ENCODE results near the gene ZSWIM5.

- no peak for TF ChIP-seq CTCF (IDR thresholded peaks at IDR 0.05; ENCODE audit: poor library complexity)
- TF ChIP-seq EZH2 (IDR thresholded peaks at IDR 0.05; ENCODE audit: borderline replicate concordance), result no peak
- TF ChIP-seq EZH2phosphoT487 (IDR thresholded peaks at IDR 0.05; ENCODE audit: low read depth, severe bottlenecking, unreplicated experiment), result no peak
Measured at GRCh38 chr1:45205910-45206721, at the start of gene ZSWIM5.

Measured in hepatocyte (in vitro differentiated cells).